ENCODE measurements around the gene COL25A1. TPM values are rescaled to one million over a fixed set of nuclear protein-coding genes. Genes with fewer than 3 reads are reported as not detected.

The COL25A1 gene
- total and polyA plus RNA-seq, 2 donors (not counting 3 experiments of a cell fraction or from before 2014, with no cell fraction given), result 0.21 to 3.5 TPM

- FAIRE-seq (no peak), DNase-seq (ENCODE audit: low read depth, low spot score) (no peak)
- TF ChIP-seq EZH2 (IDR thresholded peaks at IDR 0.05; ENCODE audit: borderline replicate concordance, low read depth, low read length, severe bottlenecking), result no peak
- no peak for TF ChIP-seq JUN (IDR thresholded peaks at IDR 0.05; ENCODE audit: borderline replicate concordance, insufficient read depth, insufficient read length, low read depth)
- TF ChIP-seq, protein P1, sequence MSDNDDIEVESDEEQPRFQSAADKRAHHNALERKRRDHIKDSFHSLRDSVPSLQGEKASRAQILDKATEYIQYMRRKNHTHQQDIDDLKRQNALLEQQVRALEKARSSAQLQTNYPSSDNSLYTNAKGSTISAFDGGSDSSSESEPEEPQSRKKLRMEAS (IDR thresholded peaks at IDR 0.05; ENCODE audit: insufficient read depth, insufficient read length), result no peak
- no peak for TF ChIP-seq POLR2AphosphoS5 (IDR thresholded peaks at IDR 0.05; ENCODE audit: insufficient read depth, low read depth, low read length)
- TF ChIP-seq, protein P2, sequence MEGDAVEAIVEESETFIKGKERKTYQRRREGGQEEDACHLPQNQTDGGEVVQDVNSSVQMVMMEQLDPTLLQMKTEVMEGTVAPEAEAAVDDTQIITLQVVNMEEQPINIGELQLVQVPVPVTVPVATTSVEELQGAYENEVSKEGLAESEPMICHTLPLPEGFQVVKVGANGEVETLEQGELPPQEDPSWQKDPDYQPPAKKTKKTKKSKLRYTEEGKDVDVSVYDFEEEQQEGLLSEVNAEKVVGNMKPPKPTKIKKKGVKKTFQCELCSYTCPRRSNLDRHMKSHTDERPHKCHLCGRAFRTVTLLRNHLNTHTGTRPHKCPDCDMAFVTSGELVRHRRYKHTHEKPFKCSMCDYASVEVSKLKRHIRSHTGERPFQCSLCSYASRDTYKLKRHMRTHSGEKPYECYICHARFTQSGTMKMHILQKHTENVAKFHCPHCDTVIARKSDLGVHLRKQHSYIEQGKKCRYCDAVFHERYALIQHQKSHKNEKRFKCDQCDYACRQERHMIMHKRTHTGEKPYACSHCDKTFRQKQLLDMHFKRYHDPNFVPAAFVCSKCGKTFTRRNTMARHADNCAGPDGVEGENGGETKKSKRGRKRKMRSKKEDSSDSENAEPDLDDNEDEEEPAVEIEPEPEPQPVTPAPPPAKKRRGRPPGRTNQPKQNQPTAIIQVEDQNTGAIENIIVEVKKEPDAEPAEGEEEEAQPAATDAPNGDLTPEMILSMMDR (IDR thresholded peaks at IDR 0.05; ENCODE audit: extremely low read depth in 1 of 2, insufficient read depth in 1 of 2, low read depth in 1 of 2, low read length in 2 of 2), result no peak
- no peak for TF ChIP-seq FOS (IDR thresholded peaks at IDR 0.05; ENCODE audit: borderline replicate concordance, insufficient read depth, low read length)
- no peak for TF ChIP-seq MYC (IDR thresholded peaks at IDR 0.05; ENCODE audit: low read depth, low read length)
- no peak for TF ChIP-seq POLR2A (IDR thresholded peaks at IDR 0.05; ENCODE audit: low read depth, low read length)
- TF ChIP-seq GATA2 (IDR thresholded peaks at IDR 0.05; ENCODE audit: insufficient read depth, insufficient read length, low read depth, low read length), result no peak
- H3K9me3 ChIP-seq (replicated peaks; ENCODE audit: control insufficient read depth, insufficient read depth, low read length), result no peaks in the 10 kb centered on the region
- H3K4me2 ChIP-seq (ENCODE audit: insufficient read depth, low read length), result no peak overlapping the region
- H3K9me1 ChIP-seq (replicated peaks; ENCODE audit: control insufficient read depth, extremely low read depth, insufficient read depth, low read length), result no peaks in the 10 kb centered on the region
- intact Hi-C loops (cut with micrococcal nuclease), result no loop called here
- no peaks in the 10 kb centered on the region for H3K4me1 ChIP-seq (ENCODE audit: control insufficient read depth, extremely low read depth, insufficient read depth, low read length)
- CTCF ChIA-PET, result interaction anchor here (1.3 kb wide), 2 partner anchors 10 to 24 kb away, joined by 3 to 4 read pairs; no protein-coding TSS in a partner anchor
- H3K36me3 ChIP-seq (ENCODE audit: control insufficient read depth in 2 of 2, extremely low read depth in 1 of 2, insufficient read depth in 2 of 2, low read length in 2 of 2), result no peaks in the 10 kb centered on the region
- H3K9ac ChIP-seq (replicated peaks; ENCODE audit: extremely low read depth, insufficient read depth, low read length), result no peak overlapping the region
- no TSS peak for BruUV-seq (replicated peaks)
- H4K20me1 ChIP-seq (replicated peaks; ENCODE audit: control insufficient read depth, extremely low read depth, insufficient read depth, low read length), result no peaks in the 10 kb centered on the region
- no peak overlapping the region for H3K4me3 ChIP-seq (replicated peaks in 1 of 3; ENCODE audit: insufficient read depth in 1 of 3, low read depth in 1 of 3, low read length in 3 of 3)
- no peaks in the 10 kb centered on the region for H3K79me2 ChIP-seq (ENCODE audit: control insufficient read depth, insufficient read depth, low read length)
- H3K27ac ChIP-seq (ENCODE audit: insufficient read depth, low read depth, low read length), result no peak overlapping the region
- no peaks in the 10 kb centered on the region for H3K27me3 ChIP-seq (ENCODE audit: control insufficient read depth in 2 of 2, insufficient read depth in 2 of 2, low read length in 2 of 2)
- dilution Hi-C loops (cut with MboI; ENCODE audit: extremely low pct_ligation_motif_present, low sequenced_read_pairs), result no loop called here
- POLR2A ChIA-PET, result no interaction called here
- no peak overlapping the region for H2AFZ ChIP-seq (ENCODE audit: low read depth, low read length)
Observed at GRCh38 chr4:109275066-109275745, 27.3 kb downstream of the COL25A1 start.
